Fibroblast of mammary gland (primary cell): ENCODE data around the gene CCSER1.
"Not testable (repeated sequence)": the region's sequence is repeated elsewhere in the genome, so short reads cannot be mapped to it uniquely, and the experiment has no call there.

Experiments
- DNase-seq: peaks from one replicate; pipeline ENCODE4 v3.0.0-alpha.2; 2010; ENCODE audit warnings: low read depth
- H3K4me3 ChIP-seq: 2 replicates; pipeline ENCODE4 v1.5.1; 2011; ENCODE audit warnings: low read depth, mild to moderate bottlenecking, low read length, moderate library complexity; ENCODE audit not compliant: control insufficient read depth
- TF ChIP-seq, protein P1 (sequence below): conservative IDR thresholded peaks from 2 replicates; pipeline ENCODE4 v1.5.1; 2011; ENCODE audit warnings: low read depth, low read length, inconsistent platforms; ENCODE audit not compliant: control insufficient read depth, insufficient read depth

The CCSER1 gene

DNA sequence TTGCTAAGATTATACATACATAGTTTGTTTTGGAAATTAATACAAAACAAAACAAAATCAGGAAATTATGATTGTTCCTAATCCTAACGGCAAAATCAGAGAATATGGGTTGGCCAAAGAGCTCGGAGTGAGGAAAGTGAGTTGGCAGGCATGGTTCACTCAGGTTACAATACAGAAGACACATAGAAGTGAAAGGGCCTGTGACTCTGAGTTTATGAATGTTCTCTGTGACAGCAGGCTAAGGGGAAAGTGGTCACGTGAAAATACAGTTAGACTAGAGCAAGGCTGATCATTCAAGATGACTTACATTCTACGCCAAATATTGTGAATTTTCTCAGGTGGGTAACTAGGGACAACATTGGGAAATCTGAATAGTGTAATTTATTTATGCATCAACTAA, 1001.3 kb downstream of the CCSER1 start:
- no peak overlapping the region for H3K4me3 ChIP-seq
- DNase-seq: no peak
- TF ChIP-seq, protein P1, sequence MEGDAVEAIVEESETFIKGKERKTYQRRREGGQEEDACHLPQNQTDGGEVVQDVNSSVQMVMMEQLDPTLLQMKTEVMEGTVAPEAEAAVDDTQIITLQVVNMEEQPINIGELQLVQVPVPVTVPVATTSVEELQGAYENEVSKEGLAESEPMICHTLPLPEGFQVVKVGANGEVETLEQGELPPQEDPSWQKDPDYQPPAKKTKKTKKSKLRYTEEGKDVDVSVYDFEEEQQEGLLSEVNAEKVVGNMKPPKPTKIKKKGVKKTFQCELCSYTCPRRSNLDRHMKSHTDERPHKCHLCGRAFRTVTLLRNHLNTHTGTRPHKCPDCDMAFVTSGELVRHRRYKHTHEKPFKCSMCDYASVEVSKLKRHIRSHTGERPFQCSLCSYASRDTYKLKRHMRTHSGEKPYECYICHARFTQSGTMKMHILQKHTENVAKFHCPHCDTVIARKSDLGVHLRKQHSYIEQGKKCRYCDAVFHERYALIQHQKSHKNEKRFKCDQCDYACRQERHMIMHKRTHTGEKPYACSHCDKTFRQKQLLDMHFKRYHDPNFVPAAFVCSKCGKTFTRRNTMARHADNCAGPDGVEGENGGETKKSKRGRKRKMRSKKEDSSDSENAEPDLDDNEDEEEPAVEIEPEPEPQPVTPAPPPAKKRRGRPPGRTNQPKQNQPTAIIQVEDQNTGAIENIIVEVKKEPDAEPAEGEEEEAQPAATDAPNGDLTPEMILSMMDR: no peak

DNA sequence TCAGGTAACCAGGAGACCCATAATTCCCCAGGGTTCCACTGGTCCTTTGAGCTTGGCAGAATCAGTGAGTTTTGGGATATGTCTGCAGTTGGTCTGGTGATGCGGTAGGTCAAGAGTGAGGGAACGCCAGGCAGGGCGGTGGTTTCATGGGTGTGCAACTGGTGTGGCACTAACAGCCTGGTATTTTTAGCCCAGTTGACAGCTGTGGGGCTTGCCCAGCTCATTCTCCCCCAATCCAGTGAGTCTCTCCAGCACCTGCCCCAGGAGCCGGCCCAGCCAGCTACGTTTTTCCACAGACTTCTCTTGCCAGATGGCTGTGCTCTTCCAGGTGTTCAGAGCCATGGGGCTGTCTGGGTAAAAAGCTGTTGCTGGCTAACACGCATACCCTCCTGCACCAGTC, 1019.9 kb downstream of the CCSER1 start:
- TF ChIP-seq, protein P1: no peak
- no peak overlapping the region for H3K4me3 ChIP-seq
- DNase-seq: no peak

DNA sequence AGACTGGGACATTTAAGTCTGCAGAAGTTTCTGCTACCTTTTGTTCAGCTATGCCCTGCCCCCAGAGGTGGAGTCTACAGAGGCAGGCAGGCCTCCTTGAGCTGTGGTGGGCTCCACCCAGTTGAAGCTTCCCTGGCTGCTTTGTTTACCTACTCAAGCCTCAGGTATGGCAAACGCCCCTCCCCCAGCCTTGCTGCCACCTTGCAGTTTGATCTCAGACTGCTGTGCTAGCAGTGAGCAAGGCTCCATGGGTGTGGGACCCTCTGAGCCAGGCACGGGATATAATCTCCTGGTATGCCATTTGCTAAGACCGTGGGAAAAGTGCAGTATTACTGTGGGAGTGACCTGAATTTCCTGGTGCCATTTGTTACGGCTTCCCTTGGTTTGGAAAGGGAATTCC, 1026.8 kb downstream of the CCSER1 start:
- H3K4me3 ChIP-seq, DNase-seq: not testable (repeated sequence)

DNA sequence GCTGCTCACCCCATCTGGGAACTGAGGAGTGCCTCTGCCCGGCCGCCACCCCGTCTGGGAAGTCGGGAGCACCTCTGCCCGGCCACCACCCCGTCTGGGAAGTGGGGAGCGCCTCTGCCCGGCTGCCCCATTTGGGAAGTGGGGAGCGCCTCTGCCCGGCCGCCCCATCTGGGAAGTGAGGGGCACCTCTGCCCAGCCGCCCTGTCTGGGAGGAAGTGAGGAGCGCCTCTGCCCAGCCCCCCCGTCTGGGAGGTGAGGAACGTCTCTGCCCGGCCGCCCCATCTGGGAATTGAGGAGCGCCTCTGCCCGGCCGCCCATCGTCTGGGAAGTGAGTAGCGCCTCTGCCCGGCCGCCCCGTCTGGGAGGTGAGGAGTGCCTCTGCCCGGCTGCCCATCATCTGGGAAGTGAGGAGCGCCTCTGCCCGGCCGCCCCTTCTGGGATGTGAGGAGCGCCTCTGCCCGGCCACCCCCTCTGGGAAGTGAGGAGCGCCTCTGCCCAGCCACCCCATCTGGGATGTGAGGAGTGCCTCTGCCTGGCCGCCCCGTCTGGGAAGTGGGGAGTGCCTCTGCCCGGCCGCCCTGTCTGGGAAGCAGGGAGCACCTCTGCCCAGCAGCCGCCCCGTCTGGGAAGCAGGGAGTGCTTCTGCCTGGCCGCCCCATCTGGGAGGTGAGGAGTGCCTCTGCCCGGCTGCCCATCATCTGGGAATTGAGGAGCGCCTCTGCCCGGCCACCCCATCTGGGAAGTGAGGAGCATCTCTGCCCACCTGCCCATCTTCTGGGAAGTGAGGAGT, 1040.9 kb downstream of the CCSER1 start:
- H3K4me3 ChIP-seq, DNase-seq: not testable (repeated sequence)

DNA sequence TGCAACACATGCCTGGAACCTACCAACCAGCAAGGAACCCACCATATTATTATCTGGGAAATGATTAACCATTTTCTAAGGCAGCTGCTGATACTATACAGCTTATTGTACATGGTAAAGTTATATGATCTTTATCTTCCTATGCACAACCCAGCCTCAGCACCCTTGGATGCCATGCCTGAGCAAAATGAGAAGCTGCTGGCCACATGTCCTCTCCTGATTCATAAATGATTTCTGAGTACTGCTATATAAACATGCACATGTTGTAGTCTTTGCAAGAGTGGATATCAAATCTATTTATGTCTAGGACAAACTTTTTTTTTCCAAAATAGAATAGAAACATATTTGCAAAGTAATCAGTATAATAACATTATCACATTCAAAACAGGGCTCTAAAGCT, 1043.6 kb downstream of the CCSER1 start:
- DNase-seq: no peak
- no peak overlapping the region for H3K4me3 ChIP-seq
- TF ChIP-seq, protein P1: no peak

DNA sequence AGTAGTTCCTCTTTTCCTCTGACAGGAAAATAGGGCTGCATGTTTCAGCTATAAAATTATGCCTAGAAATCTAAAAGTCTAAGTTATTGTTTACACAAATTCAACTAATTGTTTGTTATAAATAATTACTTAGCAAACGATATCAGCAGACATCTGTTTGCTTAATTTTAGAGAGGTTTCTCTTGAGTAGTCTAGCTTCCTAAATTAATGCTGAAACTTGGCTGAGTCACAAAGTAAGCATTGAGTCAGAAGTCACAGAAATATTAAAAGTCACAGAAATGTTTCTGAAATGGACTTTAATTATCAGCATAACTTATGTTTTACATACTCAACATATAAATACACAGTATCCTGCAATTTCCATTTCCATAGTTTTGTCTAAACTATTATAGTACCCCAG, 1044.0 kb downstream of the CCSER1 start:
- TF ChIP-seq, protein P1: no peak
- DNase-seq: no peak
- no peak overlapping the region for H3K4me3 ChIP-seq

DNA sequence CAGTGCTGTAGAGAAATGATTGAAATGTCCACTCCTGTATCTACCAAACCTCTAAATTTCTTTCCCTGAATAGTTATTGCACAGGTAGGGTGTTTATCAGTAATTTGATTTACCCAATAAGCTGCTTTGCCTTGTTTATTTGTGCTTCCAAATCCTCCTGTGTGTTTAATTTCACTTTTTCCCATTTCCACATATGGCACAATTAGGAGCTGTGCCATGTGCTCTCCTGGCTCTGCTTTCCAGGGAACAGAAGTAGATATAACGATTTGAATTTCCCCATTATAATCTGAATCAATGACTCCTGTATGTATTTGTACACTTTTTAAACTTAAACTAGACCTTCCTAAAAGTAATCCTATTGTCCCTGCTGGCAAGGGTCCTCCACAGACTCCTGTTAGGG, 1057.9 kb downstream of the CCSER1 start:
- DNase-seq, H3K4me3 ChIP-seq: not testable (repeated sequence)

DNA sequence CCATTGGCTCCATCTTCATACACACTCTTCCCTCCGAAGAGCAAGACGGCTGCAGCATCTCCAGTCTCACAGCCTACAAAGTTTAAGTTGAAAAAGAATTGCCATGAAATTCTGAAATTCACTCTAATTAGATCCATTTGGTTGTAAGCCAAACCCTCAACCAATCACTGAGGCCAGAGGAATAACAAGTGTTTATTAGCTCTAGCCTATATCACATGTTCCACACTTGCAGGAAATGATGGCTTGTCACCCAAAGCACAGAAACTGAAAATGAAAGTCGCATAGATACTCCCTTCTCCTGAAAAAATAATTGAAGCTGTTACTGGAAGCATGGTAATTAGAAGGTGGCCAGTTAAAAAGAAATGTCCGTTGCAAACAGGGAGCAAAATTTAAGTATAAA, 1071.8 kb downstream of the CCSER1 start:
- H3K4me3 ChIP-seq: no peak overlapping the region
- TF ChIP-seq, protein P1: no peak
- DNase-seq: no peak
